NCI-H2196 (cell line): ENCODE data around the gene SAP130.

Experiments used
- DNase-seq: peaks from one replicate; lab custom pipeline; 2025; ENCODE audit not compliant: unreplicated experiment; lab: John Stamatoyannopoulos, UW

SAP130 gene

DNA sequence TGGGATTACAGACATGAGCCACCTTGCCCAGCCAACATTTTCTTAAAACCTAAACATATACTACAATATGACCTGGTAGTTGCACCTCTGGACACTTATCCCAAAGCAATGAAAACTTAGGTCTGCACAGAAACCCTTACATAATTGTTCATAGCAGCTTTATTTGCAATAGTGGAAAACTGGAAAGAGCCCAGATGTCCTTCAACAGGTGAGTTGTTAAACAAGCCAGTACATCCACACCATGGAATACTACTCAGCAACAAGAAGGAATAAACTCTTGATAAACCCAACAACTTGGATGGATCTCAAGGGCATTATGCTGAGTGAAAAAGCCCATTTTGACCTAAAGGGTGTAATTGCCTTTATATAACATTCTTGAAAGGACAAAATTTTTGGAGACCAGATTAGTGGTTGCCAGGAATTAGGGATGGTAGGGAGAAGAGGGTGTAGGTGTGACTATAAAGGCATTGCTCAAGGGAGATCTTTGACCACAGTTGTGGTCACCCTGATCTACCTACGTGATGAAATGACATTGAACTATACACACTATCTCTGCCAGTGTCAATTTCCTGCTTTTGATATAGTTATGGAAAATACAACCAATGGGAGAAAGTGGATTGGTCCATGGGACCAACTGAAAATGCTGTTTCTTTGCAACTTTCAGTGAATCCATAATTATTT lies 130.2 kb downstream of the SAP130 start:
- no peak for DNase-seq

DNA sequence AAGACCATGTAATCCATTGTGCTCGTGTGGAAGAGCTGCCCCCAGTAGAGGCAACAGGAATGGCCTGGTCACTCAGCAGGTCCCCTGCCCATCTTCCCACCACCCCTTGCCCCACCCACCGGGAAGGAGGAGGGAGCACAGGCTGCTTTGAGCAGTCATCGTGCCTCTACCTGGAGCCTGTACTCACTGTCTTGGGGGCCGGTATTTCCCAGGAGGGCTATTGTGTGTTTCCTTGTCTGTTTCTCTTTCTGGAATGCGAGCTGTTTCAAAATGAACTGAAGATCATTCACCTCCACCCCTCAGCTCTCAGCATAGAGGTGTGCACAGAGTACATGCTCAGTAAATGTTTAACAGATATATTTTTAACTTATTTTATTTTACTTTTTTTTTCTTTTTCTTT lies 134.4 kb downstream of the SAP130 start:
- DNase-seq = no peak

DNA sequence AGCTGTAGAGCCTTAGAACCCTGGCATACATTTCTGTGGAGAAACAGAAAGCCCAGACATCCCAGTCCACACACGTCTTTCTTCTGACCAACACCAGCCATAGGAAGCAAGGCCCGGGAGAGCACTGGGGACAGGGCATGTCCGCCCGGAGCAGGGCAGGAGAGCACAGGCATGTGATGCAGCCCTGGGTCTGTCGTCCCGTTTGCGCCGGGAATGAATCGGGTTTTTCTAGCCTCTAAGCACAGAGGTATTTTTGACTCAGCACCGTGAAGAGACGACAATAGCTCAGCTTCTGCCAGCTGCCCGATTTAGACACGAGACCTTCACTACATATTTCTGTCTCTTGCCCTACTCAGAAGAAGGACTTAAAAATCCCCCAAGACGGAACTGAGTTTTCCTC lies 134.8 kb downstream of the SAP130 start:
- no peak for DNase-seq

DNA sequence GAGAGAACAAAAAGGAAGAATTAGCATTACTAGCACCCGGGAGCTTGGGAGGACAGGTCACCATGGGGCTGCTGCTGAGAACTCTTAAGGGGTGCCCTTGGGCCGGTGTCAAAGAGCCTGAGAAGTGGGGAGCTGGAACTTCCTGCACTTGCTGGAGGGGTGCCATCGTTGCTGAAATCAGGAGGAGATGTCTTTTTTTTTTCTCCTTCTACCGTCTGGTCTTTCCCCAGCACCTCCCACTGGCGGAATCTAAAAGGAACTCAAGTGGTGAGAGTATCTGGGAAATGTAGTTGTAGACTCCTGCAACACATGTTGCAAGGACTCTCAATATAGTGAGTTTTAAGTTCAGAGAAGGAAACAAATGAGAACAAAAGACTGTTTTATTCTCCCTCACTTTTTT lies 136.0 kb downstream of the SAP130 start:
- DNase-seq = no peak
